ENCODE data around the gene ASPHD2. TPM values are rescaled to one million over a fixed set of nuclear protein-coding genes. Genes with fewer than 3 reads are reported as not detected.
A peak's percentile ranks its signal among the peaks of the same experiment; 100 is the strongest.

ASPHD2 gene
- total RNA-seq, 1 donor, result 2.2 TPM

DNA sequence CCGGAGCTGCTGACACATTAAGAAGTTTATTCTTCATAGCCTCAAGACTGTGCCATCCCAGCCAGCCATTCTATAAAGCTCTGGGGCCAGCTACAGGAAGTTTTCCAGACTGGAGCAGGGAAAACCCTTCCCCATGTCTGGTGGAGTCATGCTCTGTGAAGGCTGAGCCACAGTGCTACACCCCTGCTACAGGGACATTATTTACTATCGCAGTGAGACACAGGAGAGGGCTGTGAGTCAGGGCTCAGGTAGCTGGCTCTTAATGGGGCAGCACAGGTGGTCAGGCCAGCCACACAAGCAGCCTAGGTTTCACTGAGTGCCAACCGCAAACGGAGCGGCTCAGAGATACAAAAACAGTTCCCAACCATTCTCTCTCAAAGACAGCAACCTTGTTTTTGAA is 42.5 kb downstream of the ASPHD2 start:
- DNase-seq (ENCODE audit: low read depth), result peak; percentile 42
- H3K4me3 ChIP-seq (ENCODE audit: low read depth, low read length), result no peak overlapping the region
- TF ChIP-seq, protein P1, sequence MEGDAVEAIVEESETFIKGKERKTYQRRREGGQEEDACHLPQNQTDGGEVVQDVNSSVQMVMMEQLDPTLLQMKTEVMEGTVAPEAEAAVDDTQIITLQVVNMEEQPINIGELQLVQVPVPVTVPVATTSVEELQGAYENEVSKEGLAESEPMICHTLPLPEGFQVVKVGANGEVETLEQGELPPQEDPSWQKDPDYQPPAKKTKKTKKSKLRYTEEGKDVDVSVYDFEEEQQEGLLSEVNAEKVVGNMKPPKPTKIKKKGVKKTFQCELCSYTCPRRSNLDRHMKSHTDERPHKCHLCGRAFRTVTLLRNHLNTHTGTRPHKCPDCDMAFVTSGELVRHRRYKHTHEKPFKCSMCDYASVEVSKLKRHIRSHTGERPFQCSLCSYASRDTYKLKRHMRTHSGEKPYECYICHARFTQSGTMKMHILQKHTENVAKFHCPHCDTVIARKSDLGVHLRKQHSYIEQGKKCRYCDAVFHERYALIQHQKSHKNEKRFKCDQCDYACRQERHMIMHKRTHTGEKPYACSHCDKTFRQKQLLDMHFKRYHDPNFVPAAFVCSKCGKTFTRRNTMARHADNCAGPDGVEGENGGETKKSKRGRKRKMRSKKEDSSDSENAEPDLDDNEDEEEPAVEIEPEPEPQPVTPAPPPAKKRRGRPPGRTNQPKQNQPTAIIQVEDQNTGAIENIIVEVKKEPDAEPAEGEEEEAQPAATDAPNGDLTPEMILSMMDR (IDR thresholded peaks at IDR 0.05; ENCODE audit: insufficient read depth, low read depth, low read length), result no peak

DNA sequence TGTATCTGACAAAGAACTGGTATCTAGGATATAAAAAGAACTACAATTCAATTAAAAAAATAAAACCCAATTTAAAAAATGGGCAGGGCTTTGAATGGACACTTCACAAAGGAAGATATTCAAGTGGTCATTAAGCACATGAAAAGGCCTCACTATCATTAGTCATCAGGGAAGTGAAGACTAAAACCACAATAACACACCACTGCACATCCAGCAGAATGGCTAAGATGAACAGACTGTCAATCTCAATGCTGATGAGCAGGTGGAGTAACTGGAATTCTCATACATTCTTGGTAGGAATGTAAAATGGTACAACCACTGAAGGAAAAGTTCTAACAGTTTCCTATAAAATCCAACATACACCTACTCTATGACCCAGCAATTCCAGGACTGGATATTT is 45.6 kb downstream of the ASPHD2 start:
- DNase-seq (ENCODE audit: low read depth), result no peak
- no peak overlapping the region for H3K4me3 ChIP-seq (ENCODE audit: low read depth, low read length)
- TF ChIP-seq, protein P1 (IDR thresholded peaks at IDR 0.05; ENCODE audit: insufficient read depth, low read depth, low read length), result no peak

DNA sequence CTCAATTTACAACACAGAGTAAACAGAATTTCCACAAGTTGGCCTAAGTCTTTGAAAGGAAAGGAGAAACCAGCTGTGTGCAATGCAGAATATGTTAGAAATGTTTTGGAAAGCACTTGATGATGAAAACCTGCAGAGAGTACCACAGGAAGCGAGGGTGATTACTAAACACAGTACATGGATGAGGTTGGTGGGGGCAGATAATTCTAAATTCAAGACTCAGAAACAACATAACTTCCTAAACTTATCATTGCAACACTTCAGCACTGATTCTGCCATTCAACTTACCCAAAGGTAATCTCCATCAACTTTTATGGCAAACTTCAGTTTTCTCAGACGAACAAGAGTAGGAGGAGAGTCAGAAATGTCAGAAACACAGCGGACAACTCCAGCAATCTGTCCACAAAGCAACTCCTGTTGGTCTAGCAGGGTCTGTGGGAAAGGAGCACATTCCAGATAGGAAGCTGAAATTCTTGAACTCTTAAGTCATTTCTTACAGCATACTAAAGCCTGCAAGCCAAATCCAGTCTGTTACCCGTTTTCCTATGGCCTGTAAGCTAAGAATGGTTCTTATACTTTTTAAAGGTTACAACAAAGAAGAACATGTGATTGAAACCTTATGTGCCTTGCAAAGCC is 47.8 kb downstream of the ASPHD2 start:
- no peak overlapping the region for H3K4me3 ChIP-seq (ENCODE audit: low read depth, low read length)
- TF ChIP-seq, protein P1 (IDR thresholded peaks at IDR 0.05; ENCODE audit: insufficient read depth, low read depth, low read length), result no peak
- DNase-seq (ENCODE audit: low read depth), result peak; percentile 23

DNA sequence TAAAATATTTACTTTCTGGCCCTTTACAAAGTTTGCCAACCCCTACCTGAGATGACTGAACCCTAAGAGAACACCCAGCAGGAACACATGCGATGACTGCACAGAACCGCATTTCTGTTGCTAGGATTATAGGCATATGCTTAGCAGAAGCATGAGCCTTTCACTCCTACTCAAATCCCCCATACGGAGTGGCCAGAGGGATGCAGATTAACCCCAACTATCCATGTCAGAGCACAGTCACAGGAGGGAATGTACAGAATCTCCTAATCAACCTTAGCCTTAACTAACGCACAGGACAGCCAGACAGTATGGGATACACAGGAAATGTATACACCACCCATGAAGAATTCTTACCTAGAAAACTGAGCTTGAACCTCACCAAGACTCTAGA is 48.3 kb downstream of the ASPHD2 start:
- TF ChIP-seq, protein P1 (IDR thresholded peaks at IDR 0.05; ENCODE audit: insufficient read depth, low read depth, low read length), result no peak
- H3K4me3 ChIP-seq (ENCODE audit: low read depth, low read length), result no peak overlapping the region
- DNase-seq (ENCODE audit: low read depth), result no peak

DNA sequence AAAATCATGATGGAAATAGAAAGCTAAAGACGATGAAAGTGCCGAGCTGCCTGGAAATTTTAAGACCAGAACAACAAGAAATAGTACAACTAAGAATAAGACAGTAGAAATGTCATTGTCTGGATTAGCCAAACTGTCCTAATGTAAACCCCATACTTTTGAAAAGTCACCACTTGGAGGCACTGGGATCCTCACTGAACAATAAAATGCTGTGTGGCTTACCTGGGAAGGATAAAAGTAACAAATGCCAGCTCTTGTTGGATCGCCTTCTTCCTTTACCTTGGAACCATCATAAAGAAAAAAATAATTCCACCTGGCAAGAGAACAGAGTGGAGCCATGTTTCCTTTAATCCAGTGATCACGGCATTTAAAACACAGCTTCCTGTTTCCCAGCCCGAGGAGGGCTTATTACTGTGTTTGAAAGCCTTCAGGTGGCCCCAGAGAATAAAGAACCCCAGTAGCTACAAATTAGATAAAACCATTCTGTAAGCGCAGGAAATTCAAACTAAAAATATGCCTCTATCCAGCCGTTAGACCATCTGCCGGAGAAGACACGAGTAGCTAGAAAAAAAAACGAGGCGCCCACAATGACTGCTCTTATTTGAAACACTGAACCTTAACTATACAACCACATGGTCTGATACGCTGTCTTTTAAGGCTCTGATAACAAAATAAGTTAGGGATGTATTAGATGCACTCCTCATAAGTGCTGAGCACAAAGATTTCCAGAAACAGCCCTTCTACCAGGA is 50.2 kb downstream of the ASPHD2 start:
- TF ChIP-seq, protein P1 (IDR thresholded peaks at IDR 0.05; ENCODE audit: insufficient read depth, low read depth, low read length), result no peak
- no peak for DNase-seq (ENCODE audit: low read depth)
- H3K4me3 ChIP-seq (ENCODE audit: low read depth, low read length), result peak overlapping the region; percentile 2

DNA sequence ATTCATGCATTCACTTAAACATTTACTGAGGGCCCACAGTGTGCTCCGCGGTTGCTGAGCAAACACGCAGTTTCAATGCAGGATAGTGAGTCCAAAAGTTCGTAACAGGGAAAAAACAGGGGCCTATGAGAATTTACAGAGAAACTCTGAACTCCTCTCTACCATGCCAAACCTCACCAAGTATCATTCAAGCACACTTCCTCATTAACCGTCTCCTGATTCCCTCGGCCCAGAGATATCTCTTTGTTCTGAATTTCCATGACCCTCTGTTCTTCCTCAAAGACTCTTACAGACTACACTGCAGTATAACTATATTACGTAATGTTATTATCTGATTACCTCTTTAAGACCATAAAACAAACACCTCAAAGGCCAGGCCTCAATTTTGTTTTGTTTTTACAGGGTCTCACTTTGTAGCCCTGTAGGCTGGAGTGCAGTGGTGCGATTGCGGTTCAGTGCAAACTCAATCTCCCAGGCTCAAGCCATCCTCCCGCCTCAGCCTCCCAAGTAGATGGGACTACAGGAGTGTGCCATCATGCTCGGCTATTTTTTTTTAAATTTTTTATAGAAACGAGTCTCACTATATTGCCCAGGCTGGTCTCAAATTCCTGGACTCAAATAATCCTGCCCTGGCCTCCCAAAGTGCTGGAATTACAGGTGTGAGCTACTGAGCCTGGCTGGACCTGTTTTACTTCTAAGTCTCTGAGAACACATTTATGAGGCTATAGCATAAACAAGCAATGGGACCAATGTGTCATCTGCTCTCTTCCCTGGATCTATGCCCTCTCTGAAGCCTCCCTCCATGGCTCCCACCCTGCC is 50.9 kb downstream of the ASPHD2 start:
- H3K4me3 ChIP-seq (ENCODE audit: low read depth, low read length), result no peak overlapping the region
- TF ChIP-seq, protein P1 (IDR thresholded peaks at IDR 0.05; ENCODE audit: insufficient read depth, low read depth, low read length), result no peak
- DNase-seq (ENCODE audit: low read depth), result peak; percentile 8

Data from fibroblast of villous mesenchyme (primary cell).